ENCODE results near the gene RRP8.

RRP8 gene

DNA sequence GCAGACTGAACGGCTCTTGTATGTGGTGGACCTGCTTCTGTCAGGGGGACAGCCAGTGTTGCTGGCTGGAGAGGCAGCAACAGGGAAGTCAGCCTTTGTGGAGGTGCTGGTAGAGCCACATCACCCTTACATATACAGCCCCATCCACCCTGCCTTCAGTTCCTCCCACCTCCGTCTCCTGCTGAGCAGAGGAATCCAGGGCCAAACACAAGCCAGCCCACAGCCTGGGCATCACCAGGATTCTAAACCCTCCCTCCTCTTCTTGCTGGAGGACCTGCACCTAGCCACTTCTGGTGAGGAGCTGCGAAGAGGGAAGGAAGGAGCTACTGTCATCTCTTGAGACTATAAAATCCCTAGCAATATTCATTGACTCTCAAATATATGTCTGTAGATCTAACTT lies 54.8 kb downstream of the RRP8 start:
- TF ChIP-seq, protein P1, sequence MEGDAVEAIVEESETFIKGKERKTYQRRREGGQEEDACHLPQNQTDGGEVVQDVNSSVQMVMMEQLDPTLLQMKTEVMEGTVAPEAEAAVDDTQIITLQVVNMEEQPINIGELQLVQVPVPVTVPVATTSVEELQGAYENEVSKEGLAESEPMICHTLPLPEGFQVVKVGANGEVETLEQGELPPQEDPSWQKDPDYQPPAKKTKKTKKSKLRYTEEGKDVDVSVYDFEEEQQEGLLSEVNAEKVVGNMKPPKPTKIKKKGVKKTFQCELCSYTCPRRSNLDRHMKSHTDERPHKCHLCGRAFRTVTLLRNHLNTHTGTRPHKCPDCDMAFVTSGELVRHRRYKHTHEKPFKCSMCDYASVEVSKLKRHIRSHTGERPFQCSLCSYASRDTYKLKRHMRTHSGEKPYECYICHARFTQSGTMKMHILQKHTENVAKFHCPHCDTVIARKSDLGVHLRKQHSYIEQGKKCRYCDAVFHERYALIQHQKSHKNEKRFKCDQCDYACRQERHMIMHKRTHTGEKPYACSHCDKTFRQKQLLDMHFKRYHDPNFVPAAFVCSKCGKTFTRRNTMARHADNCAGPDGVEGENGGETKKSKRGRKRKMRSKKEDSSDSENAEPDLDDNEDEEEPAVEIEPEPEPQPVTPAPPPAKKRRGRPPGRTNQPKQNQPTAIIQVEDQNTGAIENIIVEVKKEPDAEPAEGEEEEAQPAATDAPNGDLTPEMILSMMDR (IDR thresholded peaks at IDR 0.05; ENCODE audit: low read depth, low read length), result no peak
- H3K4me3 ChIP-seq (ENCODE audit: low read depth, low read length), result no peak overlapping the region

DNA sequence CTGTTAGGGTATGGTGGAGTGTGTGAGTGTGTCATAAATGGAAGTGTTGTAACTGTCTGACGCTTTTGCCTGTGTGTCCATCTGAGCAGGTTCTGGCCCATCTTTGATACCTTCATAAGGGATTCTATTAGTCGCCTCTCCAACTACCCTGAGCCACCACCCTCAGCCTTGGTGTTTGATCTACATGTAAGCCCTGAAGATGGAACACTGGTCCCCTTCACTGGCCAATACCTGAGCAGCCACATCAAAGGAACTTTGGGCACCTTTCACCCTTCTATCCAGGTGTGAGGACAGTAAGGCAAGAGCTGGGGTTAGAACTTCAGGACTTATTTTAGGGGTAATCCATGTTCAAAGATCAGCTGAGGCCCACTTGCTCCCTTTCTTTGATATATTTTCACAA lies 55.3 kb downstream of the RRP8 start:
- no peak overlapping the region for H3K4me3 ChIP-seq (ENCODE audit: low read depth, low read length)
- TF ChIP-seq, protein P1 (IDR thresholded peaks at IDR 0.05; ENCODE audit: low read depth, low read length), result no peak

DNA sequence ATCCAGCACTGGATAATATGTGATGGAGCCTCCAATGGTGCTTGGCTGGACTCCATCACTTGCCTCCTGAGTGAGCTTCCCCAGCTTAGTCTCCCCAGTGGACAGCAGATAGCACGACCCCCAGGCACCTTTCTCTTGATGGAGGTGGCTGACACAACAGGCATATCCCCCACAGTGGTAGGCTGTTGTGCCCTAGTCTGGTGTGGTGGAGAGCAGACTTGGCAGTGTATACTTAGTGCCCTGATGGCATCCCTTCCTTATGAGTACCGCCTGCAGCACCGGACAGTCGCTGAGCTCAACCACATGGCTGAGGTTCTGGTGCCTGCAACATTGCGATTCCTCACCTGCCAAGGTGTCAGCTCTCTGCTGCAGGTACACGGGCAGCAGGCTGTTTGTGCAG lies 56.2 kb downstream of the RRP8 start:
- TF ChIP-seq, protein P1 (IDR thresholded peaks at IDR 0.05; ENCODE audit: low read depth, low read length), result no peak
- H3K4me3 ChIP-seq (ENCODE audit: low read depth, low read length), result no peak overlapping the region

DNA sequence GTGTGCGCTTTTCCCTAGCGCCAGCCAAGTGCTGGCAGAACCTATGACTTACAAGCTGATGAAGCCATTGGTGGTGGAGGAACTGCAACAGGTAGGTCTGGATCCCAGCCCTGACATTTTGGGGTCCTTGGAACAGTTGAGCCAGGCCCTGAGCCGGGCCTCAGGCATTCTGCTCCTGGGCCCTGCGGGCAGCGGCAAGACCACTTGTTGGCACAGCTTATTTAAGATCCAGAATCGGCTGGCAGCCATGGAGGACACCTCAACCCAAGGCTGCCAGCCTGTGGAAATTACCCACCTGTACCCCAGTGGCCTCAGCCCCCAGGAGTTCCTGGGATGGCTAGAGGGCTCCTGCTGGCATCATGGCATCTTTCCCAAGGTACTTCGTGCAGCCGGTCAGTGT lies 56.7 kb downstream of the RRP8 start:
- H3K4me3 ChIP-seq (ENCODE audit: low read depth, low read length), result no peak overlapping the region
- TF ChIP-seq, protein P1 (IDR thresholded peaks at IDR 0.05; ENCODE audit: low read depth, low read length), result no peak

DNA sequence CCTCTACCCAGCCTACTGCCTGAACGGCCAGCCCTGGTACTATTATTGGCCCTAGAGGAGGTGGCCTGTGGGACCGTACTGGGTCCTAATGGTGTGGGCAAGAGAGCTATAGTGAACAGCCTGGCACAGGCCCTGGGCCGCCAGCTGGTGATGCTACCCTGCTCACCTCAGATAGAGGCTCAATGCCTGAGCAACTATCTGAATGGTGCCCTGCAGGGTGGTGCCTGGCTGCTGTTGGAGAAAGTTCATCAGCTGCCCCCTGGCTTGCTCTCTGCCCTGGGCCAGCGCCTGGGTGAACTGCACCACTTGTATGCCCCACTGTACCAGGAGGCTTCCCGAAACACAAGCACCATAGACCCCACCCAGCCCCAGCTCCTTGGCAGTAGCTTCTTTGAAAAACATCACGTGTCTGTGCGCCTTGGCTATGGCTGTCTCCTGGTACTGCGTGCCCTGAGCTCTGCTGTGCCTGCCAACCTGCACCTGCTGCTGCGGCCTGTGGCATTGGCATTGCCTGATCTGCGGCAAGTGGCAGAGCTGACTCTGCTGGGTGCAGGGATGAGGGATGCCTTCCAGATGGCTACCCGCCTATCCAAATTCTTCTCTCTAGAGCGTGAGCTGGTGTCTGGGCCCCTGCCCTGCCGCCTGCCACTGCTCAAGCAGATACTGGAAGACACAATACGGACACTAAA lies 57.4 kb downstream of the RRP8 start:
- H3K4me3 ChIP-seq (ENCODE audit: low read depth, low read length), result no peak overlapping the region
- TF ChIP-seq, protein P1 (IDR thresholded peaks at IDR 0.05; ENCODE audit: low read depth, low read length), result no peak
